DMS 273 (cell line): Measurements from ENCODE around the gene CDKAL1.

ENCODE experiments used
- DNase-seq: peaks from one replicate; lab custom pipeline; 2025; ENCODE audit not compliant: unreplicated experiment; lab: John Stamatoyannopoulos, UW

Gene CDKAL1

GRCh38 chr6:20868397-20869096 lies 334.3 kb downstream of the CDKAL1 start:
- DNase-seq: peak; percentile 88

GRCh38 chr6:20870021-20870420 lies 335.8 kb downstream of the CDKAL1 start:
- DNase-seq: no peak

GRCh38 chr6:20870493-20870892 lies 336.2 kb downstream of the CDKAL1 start:
- peak; percentile 24 for DNase-seq

DNA sequence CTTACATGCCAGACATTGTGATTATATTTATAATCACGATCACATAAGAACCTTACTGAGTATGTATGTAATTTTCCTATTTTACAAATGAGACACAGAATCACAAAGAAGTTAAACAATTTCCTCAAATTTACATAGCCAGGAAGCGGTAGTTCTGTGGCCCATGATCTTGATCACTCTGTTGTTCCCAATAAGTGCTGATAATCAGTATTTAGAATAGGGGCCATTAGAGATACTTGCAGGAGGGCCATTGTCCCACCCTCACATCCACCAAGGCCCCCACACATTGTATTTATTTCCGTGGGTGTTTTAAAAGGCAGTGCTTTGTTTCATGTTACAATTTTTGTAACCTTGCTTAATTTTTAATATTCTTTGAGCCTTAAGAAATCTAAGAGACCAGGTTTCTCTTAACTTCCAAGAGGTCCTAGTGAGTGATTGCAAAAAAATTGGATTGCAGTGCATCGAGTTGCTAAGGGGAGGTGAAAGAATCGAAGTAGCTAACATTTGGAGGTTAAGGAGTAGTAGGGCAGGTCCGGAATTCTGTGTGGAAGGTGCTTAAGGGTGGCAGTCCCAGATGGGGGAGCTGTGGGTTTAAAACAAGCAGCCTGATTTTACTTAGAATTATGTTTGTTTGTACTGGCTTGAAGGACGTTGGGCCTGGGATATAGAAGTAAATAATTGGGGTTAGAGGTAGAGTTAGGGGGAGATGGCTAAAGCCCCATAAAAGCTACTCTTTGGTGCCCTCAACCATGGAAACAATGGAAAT lies 339.4 kb downstream of the CDKAL1 start:
- DNase-seq: peak; percentile 30

DNA sequence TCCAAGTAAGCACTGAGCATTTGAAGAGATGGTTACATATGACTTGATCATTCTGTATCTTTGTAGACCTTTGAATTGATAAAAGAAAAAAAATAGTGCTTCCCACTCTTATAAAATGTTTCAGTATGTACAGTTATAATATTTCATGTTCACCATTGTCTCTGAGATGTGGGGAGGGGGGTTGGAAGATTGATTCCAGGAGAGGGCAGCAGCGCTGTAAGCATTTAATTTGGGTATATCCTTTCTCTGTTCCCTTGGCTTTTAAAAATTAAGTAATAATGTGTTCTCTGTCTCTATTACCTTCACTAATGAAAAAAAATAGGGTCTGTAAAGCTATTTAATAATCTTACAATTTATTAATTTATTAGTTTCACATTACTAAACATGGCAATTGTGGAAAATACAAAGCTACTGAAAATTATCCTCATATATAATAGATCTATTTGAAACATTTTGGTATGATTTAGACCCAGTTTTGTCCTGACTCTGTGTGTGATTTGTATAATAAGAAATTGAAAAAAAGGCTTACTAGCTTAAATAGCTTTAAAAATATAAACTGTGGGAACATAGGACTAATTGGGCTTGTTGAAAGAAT lies 341.2 kb downstream of the CDKAL1 start:
- DNase-seq: peak; percentile 33

DNA sequence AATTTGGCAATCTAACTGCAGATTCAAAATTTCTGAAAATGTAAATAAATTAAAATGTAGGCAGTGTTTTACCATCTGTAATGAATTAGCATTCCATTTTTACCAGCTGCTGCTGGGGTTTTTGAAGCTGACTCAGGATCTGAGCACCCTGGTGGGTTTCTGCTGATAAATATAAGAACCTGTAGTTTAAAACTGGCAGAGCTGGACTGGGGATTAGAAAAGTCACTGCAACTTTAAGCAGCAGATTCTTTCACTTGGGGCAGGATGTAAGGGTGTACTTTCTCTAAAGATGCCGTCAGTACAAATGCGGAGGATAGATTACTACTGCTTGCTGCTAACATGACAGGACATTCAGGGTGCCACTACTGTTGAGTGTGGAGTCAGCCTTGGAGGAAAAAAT lies 341.8 kb downstream of the CDKAL1 start:
- DNase-seq: peak; percentile 45

DNA sequence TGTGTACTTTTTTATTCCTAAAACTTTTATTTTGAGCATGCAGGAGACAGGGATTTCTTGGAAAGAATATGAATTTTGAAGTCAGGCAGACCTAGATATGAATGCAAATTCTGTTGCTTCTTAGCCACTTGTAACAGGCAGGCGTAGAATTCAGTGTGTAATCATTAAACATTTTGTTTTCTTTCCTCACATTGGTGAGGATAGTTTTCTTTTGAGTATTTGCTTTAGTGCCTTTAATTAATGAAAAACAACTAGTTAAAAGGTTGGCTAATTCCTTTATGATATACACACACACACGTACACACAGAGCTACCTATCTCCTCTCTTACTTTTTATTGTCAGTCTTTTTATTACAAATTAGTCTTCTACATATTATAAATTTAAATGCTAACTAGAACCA lies 342.3 kb downstream of the CDKAL1 start:
- DNase-seq: no peak

DNA sequence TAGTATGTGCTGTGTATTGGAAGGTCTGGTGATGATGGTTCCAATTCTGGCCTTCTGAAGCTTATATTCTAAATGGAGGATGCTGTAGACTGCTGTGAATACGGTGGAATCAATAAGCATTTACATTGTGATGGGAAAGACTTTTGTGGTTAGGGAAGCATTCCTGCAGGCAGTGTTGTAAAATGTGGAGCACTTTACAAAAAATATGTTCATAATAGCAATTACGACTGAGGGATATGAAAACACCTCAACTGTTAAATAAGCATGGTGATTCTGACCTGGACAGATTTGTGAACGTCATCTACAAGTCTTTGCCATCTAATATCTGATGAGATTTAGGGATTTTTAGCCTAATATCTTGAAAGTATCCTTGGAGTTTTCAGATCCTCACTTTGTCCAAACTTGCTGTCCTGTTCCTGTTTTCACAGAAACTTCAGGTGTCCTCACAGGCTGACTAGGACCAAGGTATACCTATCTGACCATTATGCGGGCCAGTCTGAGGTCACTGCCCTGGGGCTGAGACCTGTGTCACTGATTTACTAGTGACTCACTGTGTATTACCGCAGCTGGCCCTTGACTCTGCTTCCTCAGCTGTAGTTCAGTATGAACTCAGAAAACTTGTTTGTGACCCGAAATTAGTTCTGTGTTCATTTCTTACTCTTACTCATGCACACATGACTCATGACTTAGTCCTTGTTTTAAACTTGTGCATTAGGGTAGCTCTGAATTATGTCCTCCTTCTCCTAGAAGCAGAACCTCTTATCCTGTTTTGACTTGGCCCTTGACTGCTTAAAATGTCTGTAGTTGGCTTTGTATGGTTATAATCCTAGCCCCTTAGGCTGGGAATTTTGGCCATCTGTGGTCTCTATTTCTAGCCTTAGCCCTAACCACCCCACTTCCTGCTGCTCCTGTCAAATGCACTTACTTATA lies 343.0 kb downstream of the CDKAL1 start:
- DNase-seq: no peak

GRCh38 chr6:20879121-20879520 lies 344.9 kb downstream of the CDKAL1 start:
- DNase-seq: no peak

- DNase-seq: no peak
These were observed 345.3 kb downstream of the CDKAL1 start for GRCh38 chr6:20879526-20879925.

- DNase-seq: no peak
These were observed 347.1 kb downstream of the CDKAL1 start for GRCh38 chr6:20881365-20881764.

DNA sequence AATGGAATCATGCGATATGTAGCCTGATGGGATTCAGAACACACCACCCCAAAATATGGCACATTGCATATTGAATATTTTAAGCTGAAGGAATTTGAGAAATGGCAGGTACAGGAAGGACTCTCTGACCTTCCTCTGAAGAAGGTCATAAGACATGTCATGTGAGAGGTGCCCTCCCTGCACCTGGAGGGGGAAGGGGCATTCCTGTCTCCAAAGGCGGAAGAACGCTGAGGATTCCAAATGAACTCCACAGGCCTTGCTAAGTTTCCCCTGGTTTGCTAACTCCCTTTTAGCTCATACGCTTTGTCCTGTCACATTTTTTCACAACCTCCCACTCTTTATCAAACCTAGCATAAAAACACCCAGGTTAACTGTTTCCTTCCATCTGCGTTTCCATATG lies 347.8 kb downstream of the CDKAL1 start:
- DNase-seq: no peak

DNA sequence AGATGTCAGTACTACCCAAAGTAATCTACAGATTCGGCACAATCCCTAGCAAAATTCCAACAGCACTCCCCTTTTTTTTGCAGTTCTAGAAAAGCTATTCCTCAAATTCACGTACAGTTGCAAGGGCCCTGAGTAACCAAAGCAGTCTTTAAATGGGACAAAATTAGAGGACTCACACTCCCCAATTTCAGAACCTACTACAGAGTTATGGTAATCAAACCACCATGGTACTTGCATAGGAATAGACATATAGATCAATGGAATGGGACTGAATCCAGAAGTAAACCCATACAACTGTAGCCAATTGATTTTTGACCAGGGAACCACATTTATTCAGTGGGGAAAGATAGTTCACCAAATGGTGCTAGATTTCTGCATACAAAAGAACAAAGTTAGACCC lies 350.8 kb downstream of the CDKAL1 start:
- no peak for DNase-seq

GRCh38 chr6:20891161-20891560 lies 356.9 kb downstream of the CDKAL1 start:
- DNase-seq: peak; percentile 40

DNA sequence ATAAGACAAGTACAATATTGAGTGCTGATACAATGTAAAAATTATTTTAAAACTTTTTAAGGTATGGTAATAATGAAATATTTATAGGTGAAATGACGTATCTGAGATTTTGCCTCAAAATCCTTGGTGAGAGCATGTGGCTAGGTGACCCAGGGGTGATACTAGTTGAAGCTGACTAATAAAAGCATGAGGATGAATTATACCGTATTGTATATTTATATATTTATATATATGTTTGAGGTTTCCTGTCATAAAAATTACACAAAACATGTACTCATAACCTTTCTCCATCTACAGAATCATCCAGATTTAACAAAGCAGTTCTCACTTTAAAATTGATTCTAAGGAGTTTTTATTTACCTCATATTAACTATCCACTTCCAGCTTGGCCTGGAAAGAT lies 358.1 kb downstream of the CDKAL1 start:
- DNase-seq: no peak

GRCh38 chr6:20893412-20893811 lies 359.2 kb downstream of the CDKAL1 start:
- no peak for DNase-seq

GRCh38 chr6:20900389-20901160 lies 366.3 kb downstream of the CDKAL1 start:
- DNase-seq: peak; percentile 39

- DNase-seq: no peak
These were observed 371.1 kb downstream of the CDKAL1 start for GRCh38 chr6:20905377-20905776.

GRCh38 chr6:20906945-20907344 lies 372.7 kb downstream of the CDKAL1 start:
- DNase-seq: no peak

GRCh38 chr6:20907486-20908071 lies 373.3 kb downstream of the CDKAL1 start:
- DNase-seq: peak; percentile 29
